ENCODE data around the gene SLC7A14.

The SLC7A14 gene

GRCh38 chr3:170425491-170426239, 160.2 kb downstream of the SLC7A14 start:
- no peak for DNase-seq (ENCODE audit: low spot score)
- no peaks in the 10 kb centered on the region for H3K36me3 ChIP-seq (ENCODE audit: low read depth)
- ATAC-seq (ENCODE audit: low read depth) = no peak
- no peaks in the 10 kb centered on the region for H3K27me3 ChIP-seq (ENCODE audit: insufficient read depth, poor library complexity, severe bottlenecking)
- no peaks in the 10 kb centered on the region for H3K4me1 ChIP-seq (ENCODE audit: insufficient read depth, poor library complexity, severe bottlenecking)
- no peak for TF ChIP-seq CTCF (IDR thresholded peaks at IDR 0.05; ENCODE audit: poor library complexity, severe bottlenecking)
- H3K4me3 ChIP-seq (ENCODE audit: severe bottlenecking) = no peak overlapping the region
- no peaks in the 10 kb centered on the region for H3K9me3 ChIP-seq (ENCODE audit: severe bottlenecking)
- H3K27ac ChIP-seq (ENCODE audit: poor library complexity, severe bottlenecking) = no peak overlapping the region

GRCh38 chr3:170424879-170425278, 161.0 kb downstream of the SLC7A14 start:
- no peak for ATAC-seq (ENCODE audit: low read depth)
- no peaks in the 10 kb centered on the region for H3K27me3 ChIP-seq (ENCODE audit: insufficient read depth, poor library complexity, severe bottlenecking)
- no peak for DNase-seq (ENCODE audit: low spot score)
- TF ChIP-seq CTCF (IDR thresholded peaks at IDR 0.05; ENCODE audit: poor library complexity, severe bottlenecking) = no peak
- no peaks in the 10 kb centered on the region for H3K36me3 ChIP-seq (ENCODE audit: low read depth)
- no peaks in the 10 kb centered on the region for H3K9me3 ChIP-seq (ENCODE audit: severe bottlenecking)
- H3K4me1 ChIP-seq (ENCODE audit: insufficient read depth, poor library complexity, severe bottlenecking) = no peaks in the 10 kb centered on the region
- no peak overlapping the region for H3K27ac ChIP-seq (ENCODE audit: poor library complexity, severe bottlenecking)
- H3K4me3 ChIP-seq (ENCODE audit: severe bottlenecking) = no peak overlapping the region

GRCh38 chr3:170423001-170423615, 162.8 kb downstream of the SLC7A14 start:
- no peaks in the 10 kb centered on the region for H3K36me3 ChIP-seq (ENCODE audit: low read depth)
- no peaks in the 10 kb centered on the region for H3K9me3 ChIP-seq (ENCODE audit: severe bottlenecking)
- H3K27ac ChIP-seq (ENCODE audit: poor library complexity, severe bottlenecking) = no peak overlapping the region
- no peak for TF ChIP-seq CTCF (IDR thresholded peaks at IDR 0.05; ENCODE audit: poor library complexity, severe bottlenecking)
- no peak overlapping the region for H3K4me3 ChIP-seq (ENCODE audit: severe bottlenecking)
- DNase-seq (ENCODE audit: low spot score) = no peak
- H3K27me3 ChIP-seq (ENCODE audit: insufficient read depth, poor library complexity, severe bottlenecking) = peaks cover 8% of the 10 kb centered on the region
- no peaks in the 10 kb centered on the region for H3K4me1 ChIP-seq (ENCODE audit: insufficient read depth, poor library complexity, severe bottlenecking)
- no peak for ATAC-seq (ENCODE audit: low read depth)

GRCh38 chr3:170421758-170422157, 164.1 kb downstream of the SLC7A14 start:
- DNase-seq (ENCODE audit: low spot score) (no peak), ATAC-seq (ENCODE audit: low read depth) (no peak)
- TF ChIP-seq CTCF (IDR thresholded peaks at IDR 0.05; ENCODE audit: poor library complexity, severe bottlenecking) = no peak
- no peaks in the 10 kb centered on the region for H3K36me3 ChIP-seq (ENCODE audit: low read depth)
- peaks cover 8% of the 10 kb centered on the region for H3K27me3 ChIP-seq (ENCODE audit: insufficient read depth, poor library complexity, severe bottlenecking)
- H3K9me3 ChIP-seq (ENCODE audit: severe bottlenecking) = no peaks in the 10 kb centered on the region
- no peak overlapping the region for H3K4me3 ChIP-seq (ENCODE audit: severe bottlenecking)
- H3K27ac ChIP-seq (ENCODE audit: poor library complexity, severe bottlenecking) = no peak overlapping the region
- H3K4me1 ChIP-seq (ENCODE audit: insufficient read depth, poor library complexity, severe bottlenecking) = no peaks in the 10 kb centered on the region

- H3K27me3 ChIP-seq (ENCODE audit: insufficient read depth, poor library complexity, severe bottlenecking) = peaks cover 8% of the 10 kb centered on the region
- no peaks in the 10 kb centered on the region for H3K36me3 ChIP-seq (ENCODE audit: low read depth)
- H3K27ac ChIP-seq (ENCODE audit: poor library complexity, severe bottlenecking) = no peak overlapping the region
- H3K4me1 ChIP-seq (ENCODE audit: insufficient read depth, poor library complexity, severe bottlenecking) = no peaks in the 10 kb centered on the region
- DNase-seq (ENCODE audit: low spot score) (no peak), ATAC-seq (ENCODE audit: low read depth) (no peak)
- TF ChIP-seq CTCF (IDR thresholded peaks at IDR 0.05; ENCODE audit: poor library complexity, severe bottlenecking) = no peak
- no peaks in the 10 kb centered on the region for H3K9me3 ChIP-seq (ENCODE audit: severe bottlenecking)
- H3K4me3 ChIP-seq (ENCODE audit: severe bottlenecking) = no peak overlapping the region
Observed at GRCh38 chr3:170421111-170421641, 164.7 kb downstream of the SLC7A14 start.

Data from RWPE2 (cell line).